Esophagus muscularis mucosa (tissue), 3 donors: Measurements from ENCODE around the gene FRMD5.

Experiments used
- POLR2A ChIP-seq: fragments of 450-650 bp; IDR thresholded peaks from one replicate; pipeline ENCODE4 v1.6.1; 2017; ENCODE audit warnings: antibody characterized with exemption, moderate library complexity, mild to moderate bottlenecking, low read depth
- TF ChIP-seq, protein P1 (sequence below), 3 experiments: fragments of 200-600 bp in 2 of 3; fragments of 450-650 bp in 1 of 3; sonication (generic) in 2 of 3; IDR thresholded peaks; one replicate each; pipeline ENCODE4 v1.5.1; 2017 to 2019; ENCODE audit warnings: antibody characterized with exemption in 3 of 3, mild to moderate bottlenecking in 2 of 3, moderate library complexity in 1 of 3

DNA sequence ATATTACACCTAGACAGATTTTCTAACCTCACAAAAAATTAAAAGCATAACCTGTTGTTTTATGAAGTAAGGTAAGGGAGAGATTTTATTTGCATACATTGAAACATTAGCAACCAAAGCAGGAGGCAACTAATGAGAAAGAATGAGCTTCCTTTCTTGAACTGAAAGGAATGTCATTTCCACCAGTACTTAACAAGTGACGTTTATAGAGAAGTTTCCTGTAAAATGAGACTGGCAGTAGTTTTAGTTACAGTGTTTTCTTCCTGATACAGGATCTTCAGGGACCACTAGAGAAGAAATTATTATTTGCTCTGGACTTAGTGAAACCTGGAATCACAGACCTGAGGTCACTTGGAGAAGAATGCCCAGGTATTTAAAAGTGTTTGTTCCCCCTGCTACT, 27.4 kb upstream of the FRMD5 start:
- TF ChIP-seq, protein P1, sequence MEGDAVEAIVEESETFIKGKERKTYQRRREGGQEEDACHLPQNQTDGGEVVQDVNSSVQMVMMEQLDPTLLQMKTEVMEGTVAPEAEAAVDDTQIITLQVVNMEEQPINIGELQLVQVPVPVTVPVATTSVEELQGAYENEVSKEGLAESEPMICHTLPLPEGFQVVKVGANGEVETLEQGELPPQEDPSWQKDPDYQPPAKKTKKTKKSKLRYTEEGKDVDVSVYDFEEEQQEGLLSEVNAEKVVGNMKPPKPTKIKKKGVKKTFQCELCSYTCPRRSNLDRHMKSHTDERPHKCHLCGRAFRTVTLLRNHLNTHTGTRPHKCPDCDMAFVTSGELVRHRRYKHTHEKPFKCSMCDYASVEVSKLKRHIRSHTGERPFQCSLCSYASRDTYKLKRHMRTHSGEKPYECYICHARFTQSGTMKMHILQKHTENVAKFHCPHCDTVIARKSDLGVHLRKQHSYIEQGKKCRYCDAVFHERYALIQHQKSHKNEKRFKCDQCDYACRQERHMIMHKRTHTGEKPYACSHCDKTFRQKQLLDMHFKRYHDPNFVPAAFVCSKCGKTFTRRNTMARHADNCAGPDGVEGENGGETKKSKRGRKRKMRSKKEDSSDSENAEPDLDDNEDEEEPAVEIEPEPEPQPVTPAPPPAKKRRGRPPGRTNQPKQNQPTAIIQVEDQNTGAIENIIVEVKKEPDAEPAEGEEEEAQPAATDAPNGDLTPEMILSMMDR (IDR thresholded peaks at IDR 0.05): no peak
- TF ChIP-seq POLR2A: no peak
